Stomach (tissue), 19 donors: ENCODE measurements around the gene OR10H2. TPM values are rescaled to one million over a fixed set of nuclear protein-coding genes. Genes with fewer than 3 reads are reported as not detected.
"Not testable (repeated sequence)": the region's sequence is repeated elsewhere in the genome, so short reads cannot be mapped to it uniquely, and the experiment has no call there.

Experiments
- DNase-seq, 2 donors: peaks; one replicate each; pipeline versions ENCODE4 v3.0.0 to v3.0.0-alpha.2; 2013 to 2019
- H3K27ac ChIP-seq, 5 donors: fragments of 200-600 bp in 4 of 5; sonication (generic) in 4 of 5; one replicate each; pipeline ENCODE4 v1.5.1; 2013 to 2019; ENCODE audit warnings: mild to moderate bottlenecking in 1 of 5, moderate library complexity in 1 of 5
- H3K27me3 ChIP-seq, 3 donors: fragments of 200-600 bp; sonication (generic); one replicate each; pipeline ENCODE4 v1.5.1; 2017 to 2019; ENCODE audit warnings: mixed run types in 1 of 3
- H3K36me3 ChIP-seq, 4 donors: fragments of 200-600 bp; sonication (generic); 1 replicate in 3 of 4; 2 replicates in 1 of 4; pipeline ENCODE4 v1.5.1; 2016 to 2019
- H3K4me1 ChIP-seq, 4 donors: fragments of 200-600 bp; sonication (generic); one replicate each; pipeline ENCODE4 v1.5.1; 2016 to 2019
- H3K4me3 ChIP-seq, 4 donors: fragments of 200-600 bp; sonication (generic) in 3 of 4; one replicate each; pipeline ENCODE4 v1.5.1; 2016 to 2019; ENCODE audit warnings: mild to moderate bottlenecking in 1 of 4
- H3K9me3 ChIP-seq, 4 donors: fragments of 200-600 bp; sonication (generic); one replicate each; pipeline ENCODE4 v1.5.1; 2016 to 2019
- EP300 ChIP-seq: sonication (generic); formaldehyde crosslinking; IDR thresholded peaks from one replicate; pipeline ENCODE4 v1.6.1; 2017; ENCODE audit warnings: antibody characterized with exemption
- POLR2A ChIP-seq, 4 donors: fragments of 450-650 bp; IDR thresholded peaks; one replicate each; pipeline ENCODE4 v1.6.1; 2016; ENCODE audit warnings: antibody characterized with exemption in 4 of 4, control low read depth in 2 of 4, mild to moderate bottlenecking in 1 of 4, moderate library complexity in 1 of 4
- POLR2AphosphoS5 ChIP-seq, 3 donors: sonication (generic); formaldehyde crosslinking; IDR thresholded peaks; one replicate each; pipeline ENCODE4 v1.6.1; 2016; ENCODE audit warnings: antibody characterized with exemption in 3 of 3
- WGBS, 5 donors: extraction: QIAGEN DNeasy Blood & Tissue Kit in 3 of 5; methylation state at CpG; one replicate each; pipeline versions ENCODE4 v1.1.5 to v1.1.7; 2013 to 2018; 5-methylcytosine and 5-hydroxymethylcytosine counted together
- intact Hi-C: fragments of 100-400 bp; cut with DNase I; formaldehyde crosslinking; loops from one replicate; pipeline ENCODE4 v1.15.1; 2023; ENCODE audit warnings: low total_unique reads
- long read RNA-seq, 10 donors: transcript quantifications; one replicate each; lab custom pipeline, GENCODE V29; 2026
- polyA plus RNA-seq, 3 donors: library from polyadenylated mRNA; stranded (reverse); fragments of 200-250 nt; gene quantifications; one replicate each; pipeline ENCODE4 v1.2.3, GENCODE V29; 2013
- total RNA-seq, 5 donors: library from RNA; depleted of rRNA; stranded (reverse); fragments of >200 nt; gene quantifications; one replicate each; pipeline versions ENCODE4 v1.1.0 to v1.2.3, GENCODE V29; 2014 to 2016
- TF ChIP-seq, protein P1 (sequence below), 7 experiments: fragments of 450-650 bp in 4 of 7; fragments of 200-600 bp in 3 of 7; sonication (generic) in 3 of 7; IDR thresholded peaks; one replicate each; pipeline ENCODE4 v1.5.1; 2016 to 2019; ENCODE audit warnings: antibody characterized with exemption in 7 of 7, control low read depth in 2 of 7, mild to moderate bottlenecking in 1 of 7
- donor health status: healthy with polysubstance abuse.
- donor health status: Bipolar disorder and iron deficiency.
- donor health status: healthy.

OR10H2 gene, protein sequence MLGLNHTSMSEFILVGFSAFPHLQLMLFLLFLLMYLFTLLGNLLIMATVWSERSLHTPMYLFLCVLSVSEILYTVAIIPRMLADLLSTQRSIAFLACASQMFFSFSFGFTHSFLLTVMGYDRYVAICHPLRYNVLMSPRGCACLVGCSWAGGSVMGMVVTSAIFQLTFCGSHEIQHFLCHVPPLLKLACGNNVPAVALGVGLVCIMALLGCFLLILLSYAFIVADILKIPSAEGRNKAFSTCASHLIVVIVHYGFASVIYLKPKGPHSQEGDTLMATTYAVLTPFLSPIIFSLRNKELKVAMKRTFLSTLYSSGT
- not detected for total RNA-seq
- not detected for polyA plus RNA-seq
- long read RNA-seq, donor 1 = 0 reads
- long read RNA-seq, donor 2 = 0 reads
- long read RNA-seq, donor 3 = 0 reads
- long read RNA-seq, donor 4 = 0 reads
- long read RNA-seq, donor 5 = 0 reads
- long read RNA-seq, donor 6 = 0 reads
- long read RNA-seq, donor 7 = 0 reads
- long read RNA-seq, donor 8 = 0 reads
- long read RNA-seq, donor 9 = 0 reads
- long read RNA-seq, donor 10 = 0 reads

DNA sequence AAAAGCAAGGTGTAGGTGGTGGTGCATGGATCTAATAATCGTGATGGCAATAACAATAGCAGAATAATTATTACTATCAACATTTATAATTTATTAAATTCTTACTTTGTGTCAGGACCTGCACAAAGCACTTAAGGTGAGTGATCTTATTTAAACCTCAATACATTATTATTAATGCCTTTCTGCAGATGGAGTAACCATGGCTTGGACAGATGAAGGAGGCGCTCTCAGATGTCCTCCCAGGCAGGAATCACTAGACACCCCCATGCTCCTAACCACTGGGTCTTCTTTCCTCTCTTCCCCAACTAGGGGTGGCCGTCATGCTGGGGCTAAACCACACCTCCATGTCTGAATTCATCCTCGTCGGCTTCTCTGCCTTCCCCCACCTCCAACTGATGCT is at the start of gene OR10H2:
Gene OR10H2, plus strand, starts transcription at position 301 of the 400 bp plus-strand sequence. Its CDS starts 20 bp downstream, at position 321.
- Histone ChIP-seq H3K4me1 (no peaks in the 10 kb centered on the region), H3K36me3 (no peaks in the 10 kb centered on the region), H3K4me3 (no peak within 1 kb of the TSS), H3K9me3 (peaks cover 0 to 5% (median 0%) of the 10 kb centered on the region in 4 donors), H3K27ac (no peak within 1 kb of the TSS), H3K27me3 (peaks cover 3 to 53% (median 17%) of the 10 kb centered on the region in 3 donors)
- no peak for DNase-seq
- WGBS, 5 donors = 70 to 85% (median 78%) methylated on average over 5 of the region's 5 CpGs
- TF ChIP-seq, protein P1, sequence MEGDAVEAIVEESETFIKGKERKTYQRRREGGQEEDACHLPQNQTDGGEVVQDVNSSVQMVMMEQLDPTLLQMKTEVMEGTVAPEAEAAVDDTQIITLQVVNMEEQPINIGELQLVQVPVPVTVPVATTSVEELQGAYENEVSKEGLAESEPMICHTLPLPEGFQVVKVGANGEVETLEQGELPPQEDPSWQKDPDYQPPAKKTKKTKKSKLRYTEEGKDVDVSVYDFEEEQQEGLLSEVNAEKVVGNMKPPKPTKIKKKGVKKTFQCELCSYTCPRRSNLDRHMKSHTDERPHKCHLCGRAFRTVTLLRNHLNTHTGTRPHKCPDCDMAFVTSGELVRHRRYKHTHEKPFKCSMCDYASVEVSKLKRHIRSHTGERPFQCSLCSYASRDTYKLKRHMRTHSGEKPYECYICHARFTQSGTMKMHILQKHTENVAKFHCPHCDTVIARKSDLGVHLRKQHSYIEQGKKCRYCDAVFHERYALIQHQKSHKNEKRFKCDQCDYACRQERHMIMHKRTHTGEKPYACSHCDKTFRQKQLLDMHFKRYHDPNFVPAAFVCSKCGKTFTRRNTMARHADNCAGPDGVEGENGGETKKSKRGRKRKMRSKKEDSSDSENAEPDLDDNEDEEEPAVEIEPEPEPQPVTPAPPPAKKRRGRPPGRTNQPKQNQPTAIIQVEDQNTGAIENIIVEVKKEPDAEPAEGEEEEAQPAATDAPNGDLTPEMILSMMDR (IDR thresholded peaks at IDR 0.05) = no peak
- TF ChIP-seq EP300 = no peak
- no peak for TF ChIP-seq POLR2A (IDR thresholded peaks at IDR 0.05)
- no peak for TF ChIP-seq POLR2AphosphoS5 (IDR thresholded peaks at IDR 0.05)
- intact Hi-C loops = no loop called here

DNA sequence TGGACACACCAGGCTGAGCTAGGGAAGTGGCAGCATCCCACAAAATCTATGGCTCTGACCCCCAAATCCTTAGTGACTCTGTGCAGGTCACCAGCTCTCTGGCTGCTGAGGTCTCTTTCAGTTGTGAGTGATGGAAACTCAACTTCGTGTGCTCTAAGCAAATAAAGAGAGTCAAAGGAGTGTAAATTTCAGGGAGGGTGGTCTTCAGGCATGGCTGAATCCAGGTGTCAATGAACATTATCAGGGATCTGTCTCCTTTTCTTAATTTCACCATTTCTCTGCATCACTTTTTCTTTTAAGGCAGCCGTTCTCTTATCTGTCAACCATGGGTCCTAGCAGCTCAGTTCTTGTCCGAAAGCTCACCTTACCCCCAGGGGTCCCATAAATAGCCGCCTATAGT is 48.7 kb upstream of the OR10H2 start:
- DNase-seq = no peak
- Histone ChIP-seq H3K36me3 (peaks cover 0 to 50% (median 39%) of the 10 kb centered on the region in 4 donors), H3K27me3 (no peaks in the 10 kb centered on the region), H3K27ac (no peak overlapping the region), H3K4me1 (no peaks in the 10 kb centered on the region), H3K4me3 (no peak overlapping the region), H3K9me3 (no peaks in the 10 kb centered on the region)
- intact Hi-C loops = no loop called here
- TF ChIP-seq POLR2A (IDR thresholded peaks at IDR 0.05) = no peak
- no peak for TF ChIP-seq EP300
- TF ChIP-seq POLR2AphosphoS5 (IDR thresholded peaks at IDR 0.05) = no peak
- TF ChIP-seq, protein P1 (IDR thresholded peaks at IDR 0.05) = no peak
- WGBS, 5 donors = 14 to 25% (median 18%) methylated on average over 4 of the region's 4 CpGs

DNA sequence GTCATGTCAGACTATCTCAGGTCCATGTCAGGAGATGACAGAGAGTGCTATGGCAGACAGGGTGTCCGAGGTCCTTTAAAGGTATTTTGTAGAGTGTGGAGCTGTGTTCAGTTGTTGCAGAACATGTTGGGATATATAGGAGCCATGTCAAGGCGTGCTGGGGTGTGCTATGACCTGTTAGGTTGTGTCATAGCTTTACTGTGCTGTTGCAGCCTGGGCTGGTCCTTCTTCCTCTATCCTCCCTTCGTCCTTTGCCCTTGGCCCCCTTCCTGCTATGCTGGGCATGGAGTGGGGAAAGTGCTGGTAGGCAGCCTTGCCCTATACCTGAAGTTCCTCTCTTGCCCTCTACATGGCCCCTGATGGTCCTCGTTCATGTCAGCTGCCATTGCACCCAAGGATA is 48.0 kb upstream of the OR10H2 start:
- H3K36me3 ChIP-seq = peaks cover 0 to 58% (median 46%) of the 10 kb centered on the region in 4 donors
- 52 to 68% (median 65%) methylated on average over 4 of the region's 4 CpGs for WGBS, 5 donors
- H3K27me3 ChIP-seq, intact Hi-C loops, H3K4me3 ChIP-seq, H3K9me3 ChIP-seq, DNase-seq, H3K27ac ChIP-seq, H3K4me1 ChIP-seq: not testable (repeated sequence)

DNA sequence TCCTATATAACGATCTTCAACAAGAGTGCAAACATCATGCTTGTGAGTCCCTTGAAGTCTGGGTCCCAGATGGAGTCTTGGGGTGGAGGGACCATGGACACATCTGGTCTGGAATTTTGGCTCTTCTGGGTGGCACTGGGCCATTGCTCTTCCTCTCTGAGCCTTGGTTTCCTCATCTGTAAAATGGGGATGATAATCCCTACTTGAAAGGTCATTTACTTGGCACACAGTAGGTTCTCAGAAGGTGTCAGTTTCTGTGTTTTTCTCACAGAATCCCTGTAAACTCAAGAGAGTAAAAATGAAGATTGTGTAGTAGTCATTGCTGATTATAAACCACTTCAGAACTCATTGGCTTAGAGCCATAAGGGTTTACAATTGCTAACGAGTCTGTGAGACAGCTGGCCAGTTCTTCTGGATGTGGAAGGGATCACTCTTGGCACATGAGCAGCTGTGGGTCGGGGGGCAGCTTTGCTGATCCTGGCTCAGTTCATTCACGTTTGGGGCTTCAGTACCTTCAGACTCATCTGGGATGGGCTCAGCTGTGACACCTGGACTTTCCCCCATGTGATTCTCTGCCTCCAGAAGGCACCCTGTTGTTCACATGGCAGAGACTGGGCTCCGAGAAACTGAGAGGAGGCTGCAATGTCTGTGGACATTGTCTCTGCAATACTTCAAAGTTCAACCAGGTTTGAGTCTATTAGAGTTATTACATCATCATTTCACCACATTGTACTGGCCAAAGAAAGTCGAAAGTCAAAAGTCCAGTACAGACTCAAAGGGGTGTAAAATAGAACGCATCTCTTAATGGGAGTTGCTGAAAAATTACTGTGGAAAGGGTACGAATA is 47.1 kb upstream of the OR10H2 start:
- intact Hi-C loops = no loop called here
- no peak for DNase-seq
- Histone ChIP-seq H3K27ac (no peak overlapping the region), H3K9me3 (no peaks in the 10 kb centered on the region), H3K4me3 (no peak overlapping the region), H3K4me1 (no peaks in the 10 kb centered on the region), H3K36me3 (peaks cover 0 to 66% (median 54%) of the 10 kb centered on the region in 4 donors), H3K27me3 (peaks cover 0 to 5% (median 0%) of the 10 kb centered on the region in 3 donors)
- TF ChIP-seq, protein P1 (IDR thresholded peaks at IDR 0.05) = no peak
- no peak for TF ChIP-seq POLR2A (IDR thresholded peaks at IDR 0.05)
- TF ChIP-seq POLR2AphosphoS5 (IDR thresholded peaks at IDR 0.05) = no peak
- no peak for TF ChIP-seq EP300
- WGBS, 5 donors = 56 to 63% (median 59%) methylated on average over 8 of the region's 8 CpGs
